GM10266 (cell line): ENCODE data around the gene ENTREP1.
"Not testable (repeated sequence)": the region's sequence is repeated elsewhere in the genome, so short reads cannot be mapped to it uniquely, and the experiment has no call there.

ENCODE experiments used
- DNase-seq: peaks from one replicate; pipeline ENCODE4 v3.0.0; 2012; ENCODE audit errors: extremely low spot score
- CTCF ChIP-seq: IDR thresholded peaks from 2 replicates; pipeline ENCODE4 v1.5.1; 2012; ENCODE audit warnings: mild to moderate bottlenecking, low read depth; ENCODE audit not compliant: control insufficient read depth, insufficient read depth; ENCODE audit errors: missing control alignments

The ENTREP1 gene

GRCh38 chr9:69432623-69433022, 107.6 kb downstream of the ENTREP1 start:
- DNase-seq, result no peak
- TF ChIP-seq CTCF, result no peak

- DNase-seq, result no peak
- TF ChIP-seq CTCF, result no peak
Observed at GRCh38 chr9:69433392-69433791, 108.4 kb downstream of the ENTREP1 start.

DNA sequence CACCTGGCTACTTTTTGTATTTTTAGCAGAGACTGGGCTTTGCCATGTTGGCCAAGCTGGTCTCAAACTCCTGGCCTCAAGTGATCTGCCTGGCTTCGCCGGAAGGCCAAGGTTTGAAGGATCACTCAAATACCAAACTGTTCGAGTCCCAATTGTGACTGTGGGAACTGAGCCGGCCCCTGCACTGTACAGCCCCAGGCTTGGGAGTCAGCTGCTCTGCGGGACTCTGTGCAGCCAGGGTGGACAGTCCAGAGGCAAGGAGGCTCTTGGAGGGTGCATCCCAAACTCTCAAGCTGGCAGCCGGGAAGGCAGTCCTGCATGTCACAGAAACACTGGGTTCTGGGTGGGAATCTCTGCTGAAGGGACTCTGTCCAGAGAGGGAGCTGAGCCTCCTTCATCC, 109.0 kb downstream of the ENTREP1 start:
- no peak for DNase-seq
- no peak for TF ChIP-seq CTCF

DNA sequence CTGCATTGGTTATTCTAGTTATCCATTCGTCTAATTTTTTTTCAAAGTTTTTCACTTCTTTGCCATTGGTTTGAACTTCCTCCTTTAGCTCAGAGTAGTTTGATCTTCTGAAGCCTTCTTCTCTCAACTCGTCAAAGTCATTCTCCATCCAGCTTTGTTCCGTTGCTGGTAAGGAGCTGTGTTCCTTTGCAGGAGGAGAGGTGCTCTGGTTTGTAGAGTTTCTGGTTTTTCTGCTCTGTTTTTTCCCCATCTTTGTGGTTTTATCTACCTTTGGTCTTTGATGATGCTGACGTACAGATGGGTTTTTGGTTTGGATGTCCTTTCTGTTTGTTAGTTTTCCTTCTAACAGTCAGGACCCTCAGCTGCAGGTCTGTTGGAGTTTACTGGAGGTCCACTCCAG, 114.6 kb downstream of the ENTREP1 start:
- not testable (repeated sequence) for DNase-seq

DNA sequence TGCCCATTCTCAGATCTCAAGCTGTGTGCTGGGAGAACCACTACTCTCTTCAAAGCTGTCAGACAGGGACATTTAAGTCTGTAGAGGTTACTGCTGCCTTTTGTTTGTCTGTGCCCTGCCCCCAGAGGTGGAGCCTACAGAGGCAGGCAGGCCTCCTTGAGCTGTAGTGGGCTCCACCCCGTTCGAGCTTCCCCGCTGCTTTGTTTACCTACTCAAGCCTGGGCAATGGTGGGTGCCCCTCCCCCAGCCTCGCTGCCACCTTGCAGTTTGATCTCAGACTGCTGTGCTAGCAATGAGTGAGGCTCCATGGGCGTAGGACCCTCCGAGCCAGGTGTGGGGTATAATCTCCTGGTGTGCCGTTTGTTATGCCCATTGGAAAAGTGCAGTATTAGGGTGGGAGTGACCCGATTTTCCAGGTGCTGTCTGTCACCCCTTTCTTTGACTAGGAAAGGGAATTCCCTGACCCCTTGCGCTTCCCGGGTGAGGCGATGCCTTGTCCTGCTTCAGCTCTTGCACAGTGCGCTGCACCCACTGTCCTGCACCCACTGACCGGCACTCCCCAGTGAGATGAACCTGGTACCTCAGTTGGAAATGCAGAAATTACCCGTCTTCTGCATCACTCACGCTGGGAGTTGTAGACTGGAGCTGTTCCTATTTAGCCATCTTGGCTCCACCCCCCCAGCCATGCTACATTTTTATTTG, 115.4 kb downstream of the ENTREP1 start:
- not testable (repeated sequence) for DNase-seq
